Hepatocyte (in vitro differentiated cells): ENCODE data around the gene GLYATL1B. TPM values are rescaled to one million over a fixed set of nuclear protein-coding genes. Genes with fewer than 3 reads are reported as not detected.
"Not testable (repeated sequence)": the region's sequence is repeated elsewhere in the genome, so short reads cannot be mapped to it uniquely, and the experiment has no call there.

ENCODE experiments used
- DNase-seq: peaks from one replicate; pipeline ENCODE4 v3.0.0-alpha.2; 2016; ENCODE audit warnings: low spot score
- H2AFZ ChIP-seq: fragments of 200-600 bp; sonication (generic); 2 replicates; pipeline ENCODE4 v1.6.0; 2016; ENCODE audit warnings: antibody characterized with exemption, mild to moderate bottlenecking
- H3K27ac ChIP-seq: fragments of 200-600 bp; sonication (generic); 2 replicates; pipeline ENCODE4 v1.5.1; 2016; ENCODE audit warnings: mild to moderate bottlenecking
- H3K27me3 ChIP-seq: fragments of 200-600 bp; sonication (generic); 2 replicates; pipeline ENCODE4 v1.6.1; 2016
- H3K36me3 ChIP-seq: fragments of 200-600 bp; sonication (generic); replicated peaks from 2 replicates; pipeline ENCODE4 v1.5.1; 2016; ENCODE audit warnings: low read depth; ENCODE audit not compliant: insufficient read depth
- H3K4me1 ChIP-seq: fragments of 200-600 bp; sonication (generic); 2 replicates; pipeline ENCODE4 v1.5.1; 2016; ENCODE audit warnings: mild to moderate bottlenecking, moderate library complexity; ENCODE audit not compliant: insufficient read depth
- H3K4me2 ChIP-seq: fragments of 200-600 bp; sonication (generic); 2 replicates; pipeline ENCODE4 v1.6.0; 2016
- H3K4me3 ChIP-seq: fragments of 200-600 bp; sonication (generic); 2 replicates; pipeline ENCODE4 v1.5.1; 2016; ENCODE audit warnings: mild to moderate bottlenecking
- H3K79me2 ChIP-seq: fragments of 200-600 bp; sonication (generic); 2 replicates; pipeline ENCODE4 v1.6.0; 2017; ENCODE audit warnings: mild to moderate bottlenecking
- H3K9me2 ChIP-seq: fragments of 200-600 bp; sonication (generic); replicated peaks from 2 replicates; pipeline ENCODE4 v1.6.0; 2017; ENCODE audit warnings: mild to moderate bottlenecking; ENCODE audit not compliant: insufficient read depth
- H3K9me3 ChIP-seq: fragments of 200-600 bp; sonication (generic); 2 replicates; pipeline ENCODE4 v1.5.1; 2016; ENCODE audit warnings: low read depth, mild to moderate bottlenecking
- H4K20me1 ChIP-seq: fragments of 200-600 bp; sonication (generic); 2 replicates; pipeline ENCODE4 v1.6.0; 2016; ENCODE audit warnings: mild to moderate bottlenecking; ENCODE audit not compliant: insufficient read depth, poor library complexity, severe bottlenecking
- CTCF ChIP-seq: fragments of 200-600 bp; sonication (generic); IDR thresholded peaks from 2 replicates; pipeline ENCODE4 v1.5.1; 2016; ENCODE audit warnings: antibody characterized with exemption, mild to moderate bottlenecking; ENCODE audit not compliant: poor library complexity
- EZH2phosphoT487 ChIP-seq: fragments of 200-600 bp; sonication (generic); IDR thresholded peaks from one replicate; pipeline ENCODE4 v1.6.1; 2018; ENCODE audit warnings: antibody characterized with exemption, mild to moderate bottlenecking, low read depth, moderate library complexity; ENCODE audit not compliant: unreplicated experiment, severe bottlenecking
- WGBS: methylation state at CpG from one replicate; pipeline ENCODE4 v1.1.6; 2016; ENCODE audit warnings: low lambda C conversion rate; ENCODE audit errors: missing lambda C conversion rate; 5-methylcytosine and 5-hydroxymethylcytosine counted together
- polyA plus RNA-seq: library from polyadenylated mRNA; unstranded; fragments of >200 nt; fragmentation: Nextera tagmentation; extraction: Ambion mirVana; gene quantifications from 2 replicates; pipeline ENCODE4 v1.2.1, GENCODE V29; 2016
- total RNA-seq: library from RNA; depleted of rRNA; stranded (reverse); fragments of >200 nt; gene quantifications from 2 replicates; pipeline ENCODE4 v1.2.3, GENCODE V29; 2014

GLYATL1B gene
- total and polyA plus RNA-seq, 2 experiments from 2014 or later: 0.28 TPM; not detected in 1

- H3K4me2 ChIP-seq: no peak overlapping the region
- no peak for TF ChIP-seq CTCF
Observed at GRCh38 chr11:59088162-59088561, 2.1 kb downstream of the GLYATL1B start.

GRCh38 chr11:59093576-59093975 lies 7.5 kb downstream of the GLYATL1B start:
- not testable (repeated sequence) for H3K4me2 ChIP-seq, H3K9me2 ChIP-seq, H4K20me1 ChIP-seq, H3K27ac ChIP-seq, H2AFZ ChIP-seq, DNase-seq, H3K79me2 ChIP-seq, H3K27me3 ChIP-seq, H3K4me1 ChIP-seq, H3K4me3 ChIP-seq, H3K9me3 ChIP-seq, H3K36me3 ChIP-seq

More at GRCh38 chr11:59088162-59088561, 2.1 kb downstream of the GLYATL1B start:
- Histone ChIP-seq H3K27ac (no peak overlapping the region), H3K27me3 (no peaks in the 10 kb centered on the region), H3K9me2 (no peaks in the 10 kb centered on the region), H3K79me2 (no peaks in the 10 kb centered on the region), H3K4me1 (no peaks in the 10 kb centered on the region), H3K4me3 (no peak overlapping the region), H2AFZ (no peak overlapping the region), H4K20me1 (no peaks in the 10 kb centered on the region), H3K36me3 (no peaks in the 10 kb centered on the region), H3K9me3 (no peaks in the 10 kb centered on the region)
- 94% methylated on average over 4 of the region's 4 CpGs for WGBS
- no peak for DNase-seq

- H3K9me2 ChIP-seq, H2AFZ ChIP-seq, H3K4me2 ChIP-seq, H3K36me3 ChIP-seq, H3K27me3 ChIP-seq, H3K9me3 ChIP-seq, DNase-seq, H3K4me3 ChIP-seq, H3K27ac ChIP-seq, H3K79me2 ChIP-seq, H3K4me1 ChIP-seq, H4K20me1 ChIP-seq: not testable (repeated sequence)
- WGBS: 43% methylated on average over 1 of the region's 1 CpG
Observed at GRCh38 chr11:59095225-59095624, 9.1 kb downstream of the GLYATL1B start.

- H3K79me2 ChIP-seq, H2AFZ ChIP-seq, H3K27ac ChIP-seq, H3K27me3 ChIP-seq, H3K4me2 ChIP-seq, H3K9me2 ChIP-seq, H3K4me3 ChIP-seq, DNase-seq, H3K4me1 ChIP-seq, H3K36me3 ChIP-seq, H4K20me1 ChIP-seq, H3K9me3 ChIP-seq: not testable (repeated sequence)
- 68% methylated on average over 5 of the region's 5 CpGs for WGBS
Observed at GRCh38 chr11:59095972-59096575, 10.0 kb downstream of the GLYATL1B start.

GRCh38 chr11:59097113-59097708 lies 11.1 kb downstream of the GLYATL1B start:
- no peak overlapping the region for H3K27ac ChIP-seq
- no peak overlapping the region for H3K4me3 ChIP-seq
- DNase-seq: peak; percentile 74
- no peak overlapping the region for H2AFZ ChIP-seq
- no peaks in the 10 kb centered on the region for H3K4me1 ChIP-seq
- no peaks in the 10 kb centered on the region for H3K36me3 ChIP-seq
- H4K20me1 ChIP-seq: no peaks in the 10 kb centered on the region
- TF ChIP-seq CTCF (peak; percentile 65), EZH2phosphoT487 (no peak)
- H3K27me3 ChIP-seq: peaks cover 9% of the 10 kb centered on the region
- H3K79me2 ChIP-seq: no peaks in the 10 kb centered on the region
- H3K9me2 ChIP-seq: no peaks in the 10 kb centered on the region
- no peak overlapping the region for H3K4me2 ChIP-seq
- no peaks in the 10 kb centered on the region for H3K9me3 ChIP-seq
- 88% methylated on average over 5 of the region's 5 CpGs for WGBS

- H3K4me2 ChIP-seq, H3K79me2 ChIP-seq, DNase-seq, H2AFZ ChIP-seq, H3K27ac ChIP-seq, H3K27me3 ChIP-seq, H3K4me1 ChIP-seq, H3K4me3 ChIP-seq, H3K9me2 ChIP-seq, H3K36me3 ChIP-seq, H3K9me3 ChIP-seq, H4K20me1 ChIP-seq: not testable (repeated sequence)
- 85% methylated on average over 8 of the region's 8 CpGs for WGBS
Observed at GRCh38 chr11:59097938-59098337, 11.8 kb downstream of the GLYATL1B start.
